NT2/D1 (cell line): Measurements from ENCODE around the gene COX4I2.

Source experiments
- DNase-seq: peaks from one replicate; pipeline ENCODE4 v3.0.0-alpha.2; 2011; ENCODE audit warnings: low read depth, low spot score
- H3K27me3 ChIP-seq: 2 replicates; pipeline ENCODE4 v1.6.0; 2011; ENCODE audit warnings: mild to moderate bottlenecking; ENCODE audit not compliant: insufficient read length, insufficient read depth
- H3K36me3 ChIP-seq: 2 replicates; pipeline ENCODE4 v1.6.1; 2011; ENCODE audit warnings: mild to moderate bottlenecking, low read length, mixed read lengths; ENCODE audit not compliant: insufficient read depth, insufficient read length
- H3K4me1 ChIP-seq: 2 replicates; pipeline ENCODE4 v1.5.1; 2011; ENCODE audit not compliant: insufficient read depth, insufficient read length
- H3K4me3 ChIP-seq: 2 replicates; pipeline ENCODE4 v1.5.1; 2011; ENCODE audit warnings: low read depth; ENCODE audit not compliant: insufficient read length
- H3K9ac ChIP-seq: 2 replicates; pipeline ENCODE4 v1.6.0; 2011; ENCODE audit warnings: low read depth; ENCODE audit not compliant: insufficient read length
- H3K9me3 ChIP-seq: 2 replicates; pipeline ENCODE4 v1.5.1; 2011; ENCODE audit warnings: mild to moderate bottlenecking, low read length; ENCODE audit not compliant: insufficient read depth
- SUZ12 ChIP-seq: IDR thresholded peaks from 2 replicates; pipeline ENCODE4 v1.6.1; 2011; ENCODE audit not compliant: insufficient read length, insufficient read depth; ENCODE audit errors: extremely low read depth
- YY1 ChIP-seq: IDR thresholded peaks from 2 replicates; pipeline ENCODE4 v1.6.1; 2011; ENCODE audit not compliant: insufficient read length, insufficient read depth
- ZNF274 ChIP-seq: IDR thresholded peaks from 2 replicates; pipeline ENCODE4 v1.6.1; 2011; ENCODE audit warnings: mild to moderate bottlenecking, low read depth, low read length

Gene COX4I2

GRCh38 chr20:31690124-31690666 is 52.5 kb downstream of the COX4I2 start:
- Histone ChIP-seq H3K27me3 (no peaks in the 10 kb centered on the region), H3K4me3 (no peak overlapping the region), H3K9me3 (no peaks in the 10 kb centered on the region), H3K36me3 (peaks cover 23% of the 10 kb centered on the region), H3K9ac (no peak overlapping the region), H3K4me1 (no peaks in the 10 kb centered on the region)
- no peak for TF ChIP-seq SUZ12
- no peak for TF ChIP-seq ZNF274
- no peak for TF ChIP-seq YY1
- DNase-seq, result no peak

- no peak overlapping the region for H3K9ac ChIP-seq
These were observed 54.0 kb downstream of the COX4I2 start for GRCh38 chr20:31691646-31692275.

GRCh38 chr20:31693402-31693801 is 55.7 kb downstream of the COX4I2 start:
- Histone ChIP-seq H3K9me3 (no peaks in the 10 kb centered on the region), H3K4me1 (no peaks in the 10 kb centered on the region), H3K36me3 (peaks cover 9% of the 10 kb centered on the region), H3K9ac (no peak overlapping the region), H3K4me3 (no peak overlapping the region), H3K27me3 (no peaks in the 10 kb centered on the region)
- DNase-seq, result no peak
- TF ChIP-seq YY1, result no peak
- TF ChIP-seq SUZ12, result no peak
- no peak for TF ChIP-seq ZNF274

More at GRCh38 chr20:31691646-31692275, 54.0 kb downstream of the COX4I2 start:
- TF ChIP-seq YY1, result no peak
- no peak for TF ChIP-seq SUZ12
- no peak for TF ChIP-seq ZNF274
- H3K4me3 ChIP-seq, result no peak overlapping the region
- H3K4me1 ChIP-seq, result no peaks in the 10 kb centered on the region
- no peaks in the 10 kb centered on the region for H3K9me3 ChIP-seq
- no peak for DNase-seq
- no peaks in the 10 kb centered on the region for H3K27me3 ChIP-seq
- H3K36me3 ChIP-seq, result peaks cover 19% of the 10 kb centered on the region

- Histone ChIP-seq H3K36me3 (peaks cover 3% of the 10 kb centered on the region), H3K9me3 (no peaks in the 10 kb centered on the region), H3K4me1 (peaks cover under 1% of the 10 kb centered on the region), H3K9ac (no peak overlapping the region), H3K4me3 (no peak overlapping the region), H3K27me3 (no peaks in the 10 kb centered on the region)
- no peak for DNase-seq
- TF ChIP-seq YY1 (no peak), SUZ12 (no peak), ZNF274 (no peak)
These were observed 56.4 kb downstream of the COX4I2 start for GRCh38 chr20:31693987-31694661.
